ENCODE results near the gene CIAO3.

Gene CIAO3

GRCh38 chr16:762595-763268 is 21.9 kb upstream of the CIAO3 start:
- POLR2A ChIA-PET, result no interaction called here
- TF ChIP-seq CTCF (IDR thresholded peaks at IDR 0.05; ENCODE audit: insufficient read depth, low read length, missing control alignments), result no peak

GRCh38 chr16:761625-762513 is 21.1 kb upstream of the CIAO3 start:
- ChIA-PET POLR2A (no interaction called here), CTCF (interaction anchor here (0.5 to 1.8 kb wide), 4 partner anchors 10 to 51 kb away, joined by 3 to 7 read pairs (median 4); no protein-coding TSS in a partner anchor)
- H3K4me3 ChIP-seq (ENCODE audit: low read depth, low read length), result no peak overlapping the region
- no peak for TF ChIP-seq CTCF (IDR thresholded peaks at IDR 0.05; ENCODE audit: insufficient read depth, low read length, missing control alignments)
- DNase-seq (ENCODE audit: low read depth, low spot score), result no peak

More at GRCh38 chr16:762595-763268, 21.9 kb upstream of the CIAO3 start:
- CTCF ChIA-PET, result interaction anchor here (0.8 to 1.8 kb wide), 2 partner anchors 30 to 50 kb away, joined by 3 to 7 read pairs; no protein-coding TSS in a partner anchor
- no peak overlapping the region for H3K4me3 ChIP-seq (ENCODE audit: low read depth, low read length)
- DNase-seq (ENCODE audit: low read depth, low spot score), result no peak

- H3K4me3 ChIP-seq (ENCODE audit: low read depth, low read length), result no peak within 1 kb of the TSS
- CTCF ChIA-PET, result interaction anchor here (0.8 to 1.8 kb wide), 4 partner anchors 20 to 50 kb away, joined by 3 to 7 read pairs (median 6); partner anchors contain the start of gene CIAO3
- DNase-seq (ENCODE audit: low read depth, low spot score), result no peak
- TF ChIP-seq CTCF (IDR thresholded peaks at IDR 0.05; ENCODE audit: insufficient read depth, low read length, missing control alignments), result no peak
- POLR2A ChIA-PET, result no interaction called here
Measured at GRCh38 chr16:760545-761343, 19.9 kb upstream of the CIAO3 start, which contains the start of gene MSLN. Gene MSLN (plus strand): TSS chr16:760734. CDS start chr16:762681, 1,947 bp downstream.

- TF ChIP-seq CTCF (IDR thresholded peaks at IDR 0.05; ENCODE audit: insufficient read depth, low read length, missing control alignments), result no peak
- DNase-seq (ENCODE audit: low read depth, low spot score), result no peak
- H3K4me3 ChIP-seq (ENCODE audit: low read depth, low read length), result no peak overlapping the region
- CTCF ChIA-PET, result interaction anchor here (1.5 to 1.6 kb wide), 2 partner anchors 19 to 25 kb away, joined by 5 to 7 read pairs; partner anchors contain the start of gene CIAO3
- POLR2A ChIA-PET, result no interaction called here
Measured at GRCh38 chr16:760065-760464, 19.3 kb upstream of the CIAO3 start.

- CTCF ChIA-PET, result interaction anchor here (1.0 to 1.5 kb wide), 2 partner anchors 18 to 26 kb away, joined by 4 to 7 read pairs; partner anchors contain the start of gene CIAO3
- no peak for TF ChIP-seq CTCF (IDR thresholded peaks at IDR 0.05; ENCODE audit: insufficient read depth, low read length, missing control alignments)
- no peak overlapping the region for H3K4me3 ChIP-seq (ENCODE audit: low read depth, low read length)
- POLR2A ChIA-PET, result no interaction called here
- DNase-seq (ENCODE audit: low read depth, low spot score), result no peak
Measured at GRCh38 chr16:759110-759910, 18.5 kb upstream of the CIAO3 start.
